Activated CD4-positive, alpha-beta T cell treated with anti-CD3 and anti-CD28 coated beads for 24 hours (primary cell): ENCODE measurements around the gene IQSEC1.

Source experiments
- DNase-seq, 2 donors: peaks; one replicate each; pipeline ENCODE4 v3.0.0-alpha.2; 2020; ENCODE audit warnings: low read depth in 2 of 2

Gene IQSEC1

DNA sequence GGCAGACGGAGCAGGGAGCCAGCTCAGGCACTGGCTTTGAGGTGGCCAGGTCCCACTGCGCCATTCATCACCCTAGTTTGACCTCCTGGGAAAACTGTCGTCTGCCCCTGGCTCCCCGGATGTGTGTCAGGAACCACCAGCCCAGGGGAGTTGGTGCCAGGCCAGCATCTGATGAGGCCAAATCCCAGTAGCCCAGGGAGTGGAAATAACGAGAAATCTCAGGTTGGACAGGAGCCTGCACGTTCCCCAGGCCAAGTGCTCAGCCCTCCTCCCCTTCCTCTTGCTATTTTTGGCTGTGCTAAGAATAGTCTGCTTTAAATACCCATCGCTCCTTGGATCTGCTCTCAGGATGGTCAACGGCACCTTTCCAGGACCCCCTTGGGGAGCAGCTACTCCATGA, 138.8 kb downstream of the IQSEC1 start:
- DNase-seq = no peak

DNA sequence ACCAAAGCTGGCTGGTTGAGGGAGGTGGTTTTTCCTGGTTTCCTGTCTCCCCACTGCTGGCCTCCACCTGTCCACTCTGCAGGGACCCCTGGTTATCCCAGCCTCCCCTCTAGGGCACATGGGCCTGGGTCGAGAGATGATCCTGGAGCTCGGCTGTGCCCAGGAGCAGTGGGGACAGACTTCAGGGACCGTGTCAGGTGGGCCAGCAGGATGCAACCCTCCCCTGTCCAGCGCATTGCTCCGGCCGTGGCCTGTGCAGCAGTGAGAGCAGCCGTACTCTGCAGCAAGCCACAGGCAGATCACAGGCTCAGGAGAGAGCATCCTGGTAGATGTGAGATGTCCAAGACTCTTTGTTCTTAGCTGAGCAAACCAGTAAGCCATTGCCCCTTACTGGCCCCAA, 139.3 kb downstream of the IQSEC1 start:
- no peak for DNase-seq

DNA sequence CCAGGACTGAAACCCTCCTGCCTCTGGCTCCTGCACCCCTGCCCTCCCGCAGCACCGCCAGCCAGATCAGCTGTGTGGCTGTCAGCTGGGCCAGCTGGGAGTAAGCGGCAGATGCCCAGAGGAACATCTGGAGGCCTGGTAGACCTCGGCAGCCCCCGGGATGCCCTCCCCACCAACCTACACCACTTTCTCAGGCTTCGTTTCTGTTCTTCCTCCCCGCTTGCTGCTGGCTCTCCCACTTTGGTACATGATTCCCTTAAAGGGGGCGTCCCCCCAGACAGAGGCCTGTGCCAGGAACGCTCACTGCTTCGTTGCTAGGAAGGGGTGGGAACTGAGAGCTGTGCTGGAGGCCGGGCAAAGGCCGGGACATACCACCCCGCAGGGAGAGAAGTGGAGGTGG, 140.5 kb downstream of the IQSEC1 start:
- DNase-seq = no peak

DNA sequence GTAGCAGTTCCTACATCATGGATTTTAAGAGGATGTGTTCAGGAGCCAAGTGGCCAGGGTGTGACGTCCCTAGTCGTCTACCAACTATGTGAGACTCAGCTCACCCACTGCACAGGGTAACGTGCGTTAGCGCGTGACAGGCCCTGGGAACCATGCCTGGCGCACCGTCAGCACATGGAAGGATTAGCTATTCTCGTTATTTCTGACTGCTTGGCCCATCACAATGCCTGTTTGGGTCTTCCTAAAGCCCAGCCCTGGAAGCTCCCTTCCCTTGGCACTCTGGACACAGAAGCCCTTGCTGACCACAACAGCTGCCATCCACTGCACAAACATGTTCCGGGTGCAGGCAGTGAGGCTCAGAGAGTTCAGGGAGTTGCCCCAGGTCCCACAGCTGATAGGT, 140.9 kb downstream of the IQSEC1 start:
- no peak for DNase-seq

DNA sequence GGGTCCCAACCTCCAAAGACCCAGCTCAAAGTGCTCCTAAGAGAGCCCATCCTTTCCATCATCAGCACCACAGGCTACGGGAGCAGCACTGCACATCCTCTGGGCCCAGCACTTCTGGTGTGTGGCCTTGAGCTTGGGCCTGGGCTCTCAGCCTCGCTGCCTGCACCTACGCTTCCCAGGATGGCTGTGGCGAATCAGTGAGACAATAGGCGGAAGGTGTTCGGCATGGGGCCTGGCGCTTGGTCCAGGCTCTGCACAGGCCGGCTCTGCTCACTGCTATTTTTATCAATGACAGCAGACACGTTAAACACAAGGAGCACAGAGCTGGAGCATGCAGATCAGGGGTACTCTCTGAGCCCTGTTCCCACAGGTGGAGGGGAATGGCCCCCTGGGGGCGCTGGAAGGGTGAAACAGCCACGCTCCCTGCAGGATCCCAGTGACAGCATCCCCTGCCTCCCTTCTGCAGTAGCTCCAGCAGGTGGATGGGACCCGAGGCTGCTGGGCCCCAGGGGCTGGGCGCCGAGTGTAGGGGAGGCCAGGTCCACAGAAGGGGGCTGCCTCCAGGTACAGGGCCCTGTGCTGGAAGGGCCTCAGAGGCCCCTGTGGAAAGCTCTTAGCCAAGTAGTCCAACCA, 141.8 kb downstream of the IQSEC1 start:
- DNase-seq = no peak

DNA sequence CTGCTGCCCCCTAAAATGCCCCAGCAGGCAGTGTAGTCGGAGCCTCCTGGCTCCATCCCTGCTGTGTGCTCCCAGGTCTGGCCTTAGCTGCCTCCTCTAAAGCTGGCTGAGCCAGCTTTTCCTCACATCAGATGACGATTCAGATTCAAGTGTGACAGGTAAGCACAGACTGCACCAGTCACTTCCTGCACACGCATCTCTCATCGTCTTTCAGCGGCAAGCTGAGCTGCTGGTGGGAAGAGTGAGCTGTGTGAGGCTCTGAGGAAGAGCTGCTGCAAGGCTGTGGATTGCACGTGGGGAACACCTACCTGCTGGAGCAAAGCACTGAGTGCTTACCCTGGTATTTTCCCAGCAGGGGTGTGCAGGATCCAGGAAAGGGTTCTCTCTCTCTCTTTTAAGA, 143.4 kb downstream of the IQSEC1 start:
- no peak for DNase-seq

DNA sequence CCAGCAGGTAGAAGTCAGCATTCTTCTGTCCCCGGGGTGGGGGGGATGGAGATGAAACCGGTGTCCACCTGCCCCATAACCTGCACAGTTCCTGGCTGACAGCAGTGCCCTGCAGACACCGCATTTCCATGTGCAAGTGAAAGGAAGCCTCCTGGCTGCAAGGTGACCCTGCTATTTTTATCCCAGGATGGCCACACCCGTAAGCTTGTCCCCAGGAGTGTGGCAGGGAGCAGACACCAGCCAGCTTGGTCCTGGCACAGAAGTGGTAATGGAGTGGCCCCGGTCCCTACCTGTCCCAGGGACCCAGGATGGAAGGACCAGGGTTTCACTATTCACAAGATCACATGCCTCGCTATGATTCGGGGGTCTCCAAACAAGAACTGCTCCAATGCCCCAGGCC, 146.6 kb downstream of the IQSEC1 start:
- DNase-seq = no peak

DNA sequence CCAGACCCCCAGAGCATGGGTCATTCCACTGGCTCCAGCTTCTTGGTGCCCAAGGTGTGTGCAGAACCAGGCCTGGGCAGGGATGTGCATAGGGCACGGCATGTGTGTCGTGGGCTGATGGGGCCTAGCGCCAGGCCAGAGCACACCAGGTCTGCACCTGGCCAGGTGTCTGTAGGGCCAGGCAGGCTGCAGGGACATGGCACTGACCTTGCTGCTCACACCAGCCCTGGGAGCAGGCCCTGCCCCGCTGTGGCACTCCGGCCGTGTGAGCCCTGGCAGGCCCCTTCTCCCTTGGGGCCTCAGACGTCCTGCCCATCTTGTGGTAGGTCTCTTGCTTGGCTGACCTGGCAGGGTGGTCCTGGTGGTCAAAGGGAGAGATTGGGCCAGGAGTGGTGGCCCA, 147.6 kb downstream of the IQSEC1 start:
- no peak for DNase-seq

DNA sequence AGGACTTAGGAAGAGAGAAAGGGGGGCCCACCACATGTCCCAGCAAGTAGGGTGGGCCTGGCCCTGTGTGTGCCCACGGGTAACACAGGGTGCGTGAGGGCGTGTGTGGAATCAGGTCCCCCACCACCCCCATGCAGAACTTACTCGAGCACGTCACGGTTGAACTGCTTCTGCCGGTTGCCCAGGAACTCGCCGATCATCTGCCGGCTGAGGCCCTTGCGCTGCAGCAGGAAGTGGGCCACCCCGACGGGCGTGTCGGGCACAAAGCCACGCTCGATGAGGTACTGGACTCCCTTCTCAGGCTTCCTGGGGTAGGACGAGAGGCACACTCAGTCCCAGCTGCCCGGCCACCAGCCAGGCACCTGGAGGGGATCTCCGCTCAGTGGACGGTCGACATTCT, 148.8 kb downstream of the IQSEC1 start:
- no peak for DNase-seq

DNA sequence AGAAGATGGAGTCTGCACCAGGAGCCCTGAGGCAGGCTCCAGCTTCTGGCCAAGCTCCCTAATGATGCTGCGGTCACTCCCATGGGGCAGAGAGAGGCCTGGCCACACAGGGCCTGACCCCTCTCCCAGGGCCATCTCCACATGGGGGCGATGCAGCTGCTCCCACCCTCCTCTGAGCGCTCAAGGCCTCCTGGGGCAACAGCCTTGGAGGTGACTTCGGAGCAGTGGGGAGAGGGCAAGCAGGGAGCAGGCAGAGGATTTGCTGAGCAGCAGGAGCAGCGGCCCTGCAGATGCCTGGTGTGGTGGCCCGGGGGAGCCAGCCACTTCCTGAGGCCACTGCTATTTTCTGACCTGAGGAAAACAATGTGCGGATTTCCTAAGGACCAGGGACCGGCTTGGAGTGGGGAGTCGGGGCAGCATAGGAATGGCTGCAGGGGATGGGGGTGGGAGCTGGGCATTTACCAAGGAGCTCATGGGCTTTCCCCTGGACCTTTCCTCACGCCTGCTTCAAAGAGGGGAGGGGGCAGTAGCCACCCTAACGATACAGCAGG, 150.3 kb downstream of the IQSEC1 start:
- no peak for DNase-seq

DNA sequence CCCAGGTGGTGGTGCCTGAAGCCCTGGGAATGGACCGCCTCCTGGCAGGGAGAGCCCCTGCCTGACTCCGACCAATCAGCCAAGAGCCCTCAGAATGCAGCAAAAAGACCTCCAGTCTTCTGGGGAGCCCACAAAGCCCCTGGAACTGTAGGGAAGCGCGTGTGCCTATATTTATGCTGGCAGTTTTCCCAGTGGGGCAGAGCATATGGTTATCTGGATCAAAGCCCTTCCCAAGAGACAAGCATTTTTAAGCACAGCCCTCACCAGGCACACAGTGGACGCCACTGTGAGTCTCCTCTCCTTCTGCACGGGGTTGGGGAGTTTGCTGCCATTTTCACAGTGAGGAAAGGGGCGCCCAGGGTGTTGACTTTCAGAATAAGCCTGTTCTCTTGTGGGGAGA, 150.9 kb downstream of the IQSEC1 start:
- DNase-seq = no peak

DNA sequence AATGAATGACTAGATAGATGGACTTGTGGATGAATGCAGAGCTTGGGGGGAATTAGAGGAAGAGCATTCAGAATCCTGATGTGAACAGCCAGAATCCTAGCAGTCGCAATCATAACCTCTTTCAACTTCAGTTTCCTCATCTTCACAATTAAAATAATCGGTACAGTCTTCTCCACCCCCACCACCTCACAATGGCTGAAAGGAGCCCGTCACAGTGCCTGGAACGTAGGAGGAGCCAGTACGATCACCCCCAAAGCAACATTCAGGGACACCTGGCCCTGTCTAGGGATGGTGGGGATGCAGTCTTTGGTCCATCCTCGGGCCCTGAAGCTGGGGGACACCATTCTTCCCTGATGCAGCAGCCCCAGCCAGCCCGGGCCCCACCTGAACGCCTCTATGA, 151.5 kb downstream of the IQSEC1 start:
- no peak for DNase-seq

DNA sequence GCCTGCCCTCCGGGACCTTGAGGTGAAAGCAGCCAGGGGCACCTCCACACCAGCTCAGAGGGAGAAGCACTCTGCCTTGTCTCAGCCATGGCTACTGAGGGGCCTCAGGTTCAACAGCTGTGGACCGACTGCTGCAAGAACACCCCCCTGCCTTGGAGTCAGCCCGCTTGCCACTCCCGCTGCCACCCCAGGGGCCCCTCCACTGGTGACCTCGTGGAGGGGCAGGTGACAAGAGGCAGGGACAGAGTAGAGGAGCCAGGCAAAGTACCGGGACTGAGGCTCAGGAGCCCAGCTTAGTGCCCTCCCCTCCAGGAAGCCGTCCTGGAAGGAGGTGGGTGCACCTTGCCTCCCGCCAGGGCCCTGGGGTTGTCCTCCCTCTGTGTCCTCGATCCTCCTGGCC, 152.3 kb downstream of the IQSEC1 start:
- no peak for DNase-seq

DNA sequence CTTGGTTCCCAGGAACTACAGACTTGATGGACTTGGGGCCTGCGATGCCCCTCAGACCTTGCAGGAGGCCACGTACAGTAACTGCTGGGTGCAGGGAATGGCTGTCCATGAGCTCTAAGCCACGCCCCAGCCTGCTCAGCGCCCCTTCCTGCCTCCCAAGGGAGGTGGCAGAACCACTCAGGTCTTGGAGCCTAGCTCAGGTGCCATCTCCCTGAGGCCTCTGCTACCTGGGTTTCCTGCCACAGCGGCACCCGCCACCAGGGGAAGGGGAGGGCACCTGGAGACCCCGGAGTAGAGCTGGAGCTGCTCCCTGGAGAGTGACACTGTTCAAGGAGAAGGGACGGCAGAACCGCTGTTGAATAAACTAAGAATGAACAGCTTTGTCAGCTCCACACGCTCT, 154.0 kb downstream of the IQSEC1 start:
- no peak for DNase-seq

DNA sequence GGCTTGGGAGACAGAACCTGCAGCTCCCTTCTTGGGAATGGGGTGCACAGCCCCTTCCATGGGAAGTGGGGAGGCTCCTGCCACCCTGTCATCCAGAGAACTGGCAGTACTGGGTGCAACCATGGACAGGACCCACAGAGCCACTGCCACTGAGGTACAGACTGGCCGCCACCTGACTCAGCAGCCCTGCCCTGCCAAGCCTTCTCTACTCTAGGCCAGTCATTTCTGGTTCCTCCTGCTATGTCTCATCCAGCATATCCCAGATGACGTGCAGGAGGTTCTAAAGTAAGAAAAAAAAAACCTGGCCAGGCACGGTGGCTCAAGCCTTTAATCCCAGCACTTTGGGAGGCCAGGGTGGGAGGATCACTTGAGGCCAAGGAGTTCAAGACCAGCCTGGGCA, 155.0 kb downstream of the IQSEC1 start:
- no peak for DNase-seq

DNA sequence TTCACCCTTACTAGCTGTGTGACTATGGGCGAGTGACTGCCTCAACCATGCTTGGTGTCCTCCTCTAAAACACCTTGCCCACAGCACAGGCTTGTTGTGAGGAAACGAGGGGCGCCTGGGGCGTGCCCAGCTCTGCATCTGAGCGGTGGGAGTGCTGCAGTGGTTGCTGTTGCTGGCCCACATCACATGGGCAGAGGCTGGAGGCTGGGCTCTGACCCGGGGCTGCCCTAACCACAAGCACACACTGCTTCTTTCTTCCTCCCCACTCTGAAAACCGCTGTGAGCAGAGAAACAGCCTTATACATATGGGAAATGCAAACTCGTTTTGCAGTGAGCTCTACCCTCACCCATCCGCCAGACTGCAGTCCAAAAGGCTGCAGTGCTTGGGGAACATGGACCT, 157.1 kb downstream of the IQSEC1 start:
- no peak for DNase-seq

DNA sequence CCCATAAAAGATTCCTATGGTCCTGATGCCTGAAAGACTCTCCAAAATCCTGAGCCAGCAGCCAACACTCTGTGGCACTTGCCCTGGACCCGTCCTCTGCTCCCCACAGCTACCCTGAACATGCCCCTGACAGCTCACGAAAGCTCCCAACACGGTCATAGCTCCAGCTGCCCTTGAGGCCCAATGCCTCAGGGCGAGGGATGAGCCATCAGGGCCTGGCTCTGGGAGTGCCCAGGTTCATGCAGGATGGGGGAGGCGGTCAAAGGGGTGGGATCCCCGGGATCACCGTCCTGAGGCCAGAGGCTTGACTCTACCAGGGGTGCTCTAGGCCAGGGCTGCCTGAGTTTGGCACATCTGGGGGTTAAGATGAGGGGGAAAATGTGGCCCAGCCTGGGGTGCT, 159.1 kb downstream of the IQSEC1 start:
- no peak for DNase-seq

DNA sequence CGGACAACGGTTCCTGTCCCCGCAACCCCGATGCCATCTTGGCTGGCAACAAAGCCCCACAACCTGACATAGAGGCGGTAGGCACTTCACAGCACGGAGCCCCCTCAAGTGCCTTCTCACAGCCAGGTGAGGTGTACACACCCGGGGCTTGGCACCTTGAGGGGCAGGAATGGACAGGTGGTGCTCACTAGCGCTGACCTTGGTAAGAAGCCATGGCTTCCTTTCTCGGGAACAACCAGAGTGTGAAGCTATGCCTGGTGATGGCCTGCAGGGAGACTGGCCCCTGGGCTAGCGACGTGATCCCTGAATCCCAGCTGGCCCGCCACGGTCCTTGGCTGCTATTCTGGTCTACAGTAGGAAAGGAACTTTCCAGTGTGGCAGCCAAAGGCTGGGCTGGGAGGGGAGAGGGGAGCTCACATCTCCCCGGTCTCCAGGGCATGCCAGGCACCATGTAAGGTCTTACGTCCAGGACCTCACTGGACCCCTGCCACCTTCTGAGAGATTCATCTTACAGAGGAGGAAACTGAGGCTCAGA, 161.3 kb downstream of the IQSEC1 start:
- no peak for DNase-seq

DNA sequence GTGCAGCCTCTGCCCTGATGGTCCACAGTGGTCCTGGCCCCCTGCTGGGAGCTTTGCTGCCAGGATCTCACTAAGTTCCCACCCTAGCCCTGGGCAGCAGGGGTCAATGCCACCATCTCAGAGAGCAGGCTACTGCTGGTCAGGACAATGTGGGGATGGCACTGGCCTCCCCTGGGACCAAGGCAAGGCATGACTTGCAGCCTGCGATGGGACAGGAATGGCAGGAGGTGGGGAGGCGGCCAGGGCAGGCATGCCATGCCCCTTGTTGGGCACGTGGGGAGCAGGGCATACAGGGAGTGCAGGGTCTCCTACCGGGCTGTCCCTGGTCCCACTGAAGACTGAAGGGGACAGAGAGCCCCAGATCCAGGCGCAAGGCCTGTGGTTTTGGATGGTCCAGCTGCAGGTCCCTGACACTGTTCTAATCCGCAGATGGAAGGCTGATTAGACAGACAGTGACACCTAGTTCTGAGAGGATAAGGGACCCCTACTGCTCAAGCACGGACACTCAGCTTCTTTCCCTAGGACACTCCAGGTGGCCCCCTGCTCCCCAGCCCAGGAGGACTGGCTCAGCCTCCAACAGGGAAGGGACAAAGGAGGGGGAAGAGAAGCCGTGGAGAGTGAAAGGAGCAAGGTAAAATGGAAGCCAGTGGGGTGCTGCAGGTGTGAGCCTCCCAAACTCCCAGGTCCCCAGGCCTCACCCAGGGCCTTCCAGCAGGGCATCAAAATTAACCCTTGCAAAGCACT, 162.7 kb downstream of the IQSEC1 start:
- DNase-seq = no peak

DNA sequence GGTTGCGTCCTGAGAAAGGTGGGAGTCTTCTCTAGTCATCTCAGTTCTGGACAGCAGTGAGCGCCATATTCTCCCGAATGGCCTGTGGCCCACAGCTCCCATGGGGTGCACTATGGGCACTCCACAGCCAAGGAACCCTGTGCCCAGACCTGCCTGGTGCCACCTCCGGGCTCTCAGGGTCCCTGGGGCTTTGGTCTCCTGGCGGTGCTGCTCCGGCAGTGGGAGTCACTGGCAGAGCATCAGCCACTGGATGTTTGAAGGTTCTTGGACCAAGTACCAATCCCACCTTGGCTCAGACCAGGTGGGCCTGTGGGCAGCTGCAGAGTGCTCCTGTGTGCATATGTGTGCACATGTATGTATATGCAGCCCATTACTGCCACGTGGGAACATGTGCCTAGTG, 163.5 kb downstream of the IQSEC1 start:
- no peak for DNase-seq

DNA sequence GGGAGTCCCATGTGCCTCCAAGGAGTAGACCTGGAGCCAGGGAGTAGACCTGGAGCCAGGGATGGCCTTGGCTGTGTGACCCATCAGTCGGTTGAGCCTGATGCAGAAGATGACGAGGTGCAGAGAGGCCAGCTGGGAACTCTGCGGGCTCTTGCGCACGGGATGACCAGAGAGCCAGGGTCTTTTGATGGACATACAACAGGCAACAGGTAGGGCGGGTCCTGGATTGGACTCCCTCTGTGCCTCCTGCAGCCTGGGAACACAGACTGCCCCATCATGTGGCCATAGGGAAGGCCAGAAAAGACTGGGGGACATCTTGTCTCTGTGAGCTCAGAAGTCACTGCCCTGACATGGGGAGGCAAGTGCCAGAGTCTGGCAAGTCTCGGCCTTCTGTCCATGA, 164.4 kb downstream of the IQSEC1 start:
- DNase-seq = no peak

DNA sequence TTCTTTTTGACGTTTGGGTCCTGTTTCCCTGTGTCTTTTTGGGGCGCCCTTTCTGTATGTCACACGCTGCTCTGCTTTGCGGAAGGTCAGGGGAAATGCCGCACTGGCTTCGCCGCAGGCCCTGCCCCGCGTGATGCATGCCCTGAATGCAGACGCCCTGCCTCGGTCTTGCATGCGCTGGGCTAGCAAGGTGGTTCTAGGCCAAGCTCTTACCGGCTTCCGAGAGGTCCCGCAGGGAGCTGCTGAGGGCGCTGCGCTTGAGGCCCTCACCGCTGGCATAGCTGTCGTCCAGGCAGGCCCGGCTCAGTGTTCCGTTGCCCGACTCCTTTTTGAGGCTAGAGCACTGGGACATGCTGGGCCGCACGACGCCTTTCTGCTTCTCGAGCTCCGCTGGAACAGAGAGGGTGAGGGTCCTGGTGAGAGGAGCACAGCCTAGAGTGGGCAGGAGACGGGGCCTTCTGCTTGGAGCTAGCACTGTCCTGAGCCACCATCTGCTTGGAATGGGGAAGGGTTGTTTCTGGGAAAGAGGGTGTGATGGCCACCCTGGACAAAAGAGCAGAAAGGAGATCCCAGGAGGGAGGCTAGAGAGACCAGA, 165.0 kb downstream of the IQSEC1 start:
- no peak for DNase-seq

DNA sequence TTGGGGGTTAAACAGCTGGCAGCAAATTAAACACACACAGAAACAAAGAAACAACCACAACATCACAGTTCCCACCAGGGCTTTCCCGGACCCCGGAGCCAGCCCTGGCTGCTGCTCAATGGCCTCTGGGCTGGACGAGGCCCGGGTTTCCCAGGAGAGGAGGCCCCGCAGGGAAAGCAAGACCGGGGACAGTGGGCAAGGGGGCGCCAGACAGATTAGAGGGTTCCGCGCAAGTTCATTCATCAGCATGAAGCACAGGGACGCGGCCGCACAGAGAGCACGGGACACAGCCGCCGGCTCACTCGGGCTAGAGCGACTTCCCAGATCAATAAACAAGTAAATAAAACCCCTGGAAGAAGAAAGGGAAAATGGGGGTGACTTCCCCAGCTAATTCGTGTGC, 165.5 kb downstream of the IQSEC1 start:
- DNase-seq = no peak
